K562 (cell line): ENCODE data around the gene TMEM147. TPM values are rescaled to one million over a fixed set of nuclear protein-coding genes. Genes with fewer than 3 reads are reported as not detected.

Experiments
- ATAC-seq: fragments of 200-7000 bp; cut with Tn5 transposase; 3 replicates; pipeline ENCODE4 v1.9.1; 2020; ENCODE audit warnings: moderate library complexity
- BruUV-seq: library from RNA; stranded (reverse); fragments of 400-500 nt; replicated peaks from 2 replicates; lab custom pipeline; 2021; lab: Mats Ljungman, UMichigan
- CTCF ChIA-PET: fragments of 300-600 bp; formaldehyde crosslinking; extraction: SDS; loops from one replicate; lab custom pipeline; 2021; ENCODE audit warnings: low intra/inter-chr PET ratio; lab: Yijun Ruan, JAX
- POLR2A ChIA-PET: fragments of 300-600, 350-650 bp; sonication (Branson Sonifier 250); formaldehyde crosslinking; extraction: SDS; loops from one replicate; lab custom pipeline; 2021; ENCODE audit warnings: antibody characterized with exemption, inconsistent platforms; lab: Yijun Ruan, JAX
- DNase-seq, 4 experiments: peaks; one replicate each; pipeline versions ENCODE4 v3.0.0 to v3.0.0-alpha.2; 2011 to 2018; ENCODE audit warnings: low spot score in 3 of 4, mixed read lengths in 3 of 4; ENCODE audit errors: extremely low read depth in 1 of 4
- FAIRE-seq: peaks from 2 replicates; lab custom pipeline; 2011; peaks lifted over from hg19 to GRCh38; lab: Jason Lieb, UNC
- H2AFZ ChIP-seq: 2 replicates; pipeline ENCODE4 v1.6.0; 2011; ENCODE audit warnings: low read depth, low read length, control low read depth, inconsistent platforms
- H3K27ac ChIP-seq: fragments of 200-600 bp; 3 replicates; pipeline ENCODE4 v1.8.0; 2011; ENCODE audit warnings: low read depth, mild to moderate bottlenecking, control low read depth, inconsistent platforms, low read length, moderate library complexity, mixed read lengths; ENCODE audit errors: extremely low read depth
- H3K27me3 ChIP-seq, 2 experiments: fragments of 300-600 bp in 1 of 2; 2 replicates in 1 of 2; 3 replicates in 1 of 2; pipeline versions ENCODE4 v1.6.0 to v1.8.0; 2011; ENCODE audit warnings: inconsistent platforms in 2 of 2, low read length in 2 of 2, mild to moderate bottlenecking in 1 of 2, mixed read lengths in 1 of 2, moderate library complexity in 1 of 2; ENCODE audit not compliant: control insufficient read depth in 2 of 2, insufficient read depth in 2 of 2
- H3K36me3 ChIP-seq: fragments of 300-600 bp; 3 replicates; pipeline ENCODE4 v1.8.0; 2011; ENCODE audit warnings: mild to moderate bottlenecking, low read length, inconsistent platforms; ENCODE audit not compliant: control insufficient read depth, insufficient read depth
- H3K4me1 ChIP-seq, 2 experiments: fragments of 200-600 bp in 1 of 2; replicated peaks in 1 of 2; 2 replicates in 1 of 2; 3 replicates in 1 of 2; pipeline versions ENCODE4 v1.5.1 to v1.8.0; 2011; ENCODE audit warnings: inconsistent platforms in 2 of 2, low read length in 2 of 2, mild to moderate bottlenecking in 1 of 2, mixed read lengths in 1 of 2, moderate library complexity in 1 of 2; ENCODE audit not compliant: control insufficient read depth in 2 of 2, insufficient read depth in 2 of 2
- H3K4me2 ChIP-seq: 2 replicates; pipeline ENCODE4 v1.6.1; 2011; ENCODE audit warnings: low read length, control low read depth, inconsistent platforms, mixed read lengths; ENCODE audit not compliant: insufficient read depth
- H3K4me3 ChIP-seq: fragments of 200-600 bp; sonication (generic), shearing (Covaris generic); 2 replicates; pipeline ENCODE4 v1.5.1; 2016; ENCODE audit warnings: control low read depth, inconsistent platforms
- H3K79me2 ChIP-seq: fragments of 200-600 bp; 3 replicates; pipeline ENCODE4 v1.8.0; 2011; ENCODE audit warnings: low read length, inconsistent platforms; ENCODE audit not compliant: control insufficient read depth, insufficient read depth
- H3K9ac ChIP-seq, 2 experiments: 2 replicates each; pipeline versions ENCODE4 v1.6.0 to v1.6.1; 2011; ENCODE audit warnings: low read depth in 2 of 2, low read length in 2 of 2, control low read depth in 1 of 2, inconsistent platforms in 1 of 2, mild to moderate bottlenecking in 1 of 2, mixed read lengths in 1 of 2; ENCODE audit not compliant: insufficient read depth in 1 of 2
- H3K9me1 ChIP-seq: one replicate; pipeline ENCODE4 v1.6.0; 2011; ENCODE audit warnings: inconsistent platforms, mild to moderate bottlenecking, low read length, moderate library complexity; ENCODE audit not compliant: control insufficient read depth, insufficient read depth
- H3K9me3 ChIP-seq: replicated peaks from 2 replicates; pipeline ENCODE4 v1.5.1; 2011; ENCODE audit warnings: low read depth, low read length, inconsistent platforms; ENCODE audit not compliant: control insufficient read depth, insufficient read depth
- H4K20me1 ChIP-seq: replicated peaks from 2 replicates; pipeline ENCODE4 v1.6.1; 2011; ENCODE audit warnings: low read length, inconsistent platforms, mixed read lengths; ENCODE audit not compliant: control insufficient read depth, insufficient read depth
- DIDO1 ChIP-seq: fragments of 450-650 bp; IDR thresholded peaks from 2 replicates; pipeline ENCODE4 v1.6.1; 2016; ENCODE audit warnings: low read depth, missing biosample characterization, missing genetic modification characterization
- ELK3 ChIP-seq: fragments of 450-650 bp; formaldehyde crosslinking; IDR thresholded peaks from 2 replicates; pipeline ENCODE4 v1.4.0; 2020; ENCODE audit warnings: mild to moderate bottlenecking
- HDAC8 ChIP-seq: fragments of 450-650 bp; IDR thresholded peaks from 2 replicates; pipeline ENCODE4 v1.6.1; 2016; ENCODE audit warnings: mild to moderate bottlenecking, missing genetic modification characterization, moderate library complexity, missing compliant biosample characterization
- HIVEP1 ChIP-seq: fragments of 250-450 bp; sonication (Bioruptor Pico); IDR thresholded peaks from 2 replicates; pipeline ENCODE4 v1.4.0; 2020; ENCODE audit warnings: mild to moderate bottlenecking
- HMG20B ChIP-seq: fragments of 250-450 bp; sonication (Bioruptor Pico); IDR thresholded peaks from 2 replicates; pipeline ENCODE4 v1.5.0; 2021; ENCODE audit warnings: mild to moderate bottlenecking
- JUN ChIP-seq, 2 experiments: sonication (generic) in 1 of 2; formaldehyde crosslinking in 1 of 2; IDR thresholded peaks; 2 replicates each; pipeline versions ENCODE4 v1.6.1 to v1.8.0; 2012 to 2022; ENCODE audit warnings: borderline replicate concordance in 2 of 2, mild to moderate bottlenecking in 2 of 2, improper control_type of control experiment in 1 of 2, low read depth in 1 of 2, low read length in 1 of 2, missing genetic modification reagents in 1 of 2
- MAFG ChIP-seq: fragments of 450-650 bp; conservative IDR thresholded peaks from 2 replicates; pipeline ENCODE4 v1.6.1; 2016; ENCODE audit warnings: missing genetic modification characterization, missing compliant biosample characterization
- MTA2 ChIP-seq: fragments of 450-650 bp; IDR thresholded peaks from 2 replicates; pipeline ENCODE4 v1.6.1; 2016; ENCODE audit warnings: low read depth
- PHF8 ChIP-seq: fragments of 200-600 bp; sonication (generic); IDR thresholded peaks from 2 replicates; pipeline ENCODE4 v1.6.1; 2012; ENCODE audit warnings: mixed run types, mild to moderate bottlenecking, inconsistent platforms, low read length, moderate library complexity, borderline replicate concordance
- POLR2A ChIP-seq: fragments of 450-650 bp; conservative IDR thresholded peaks from 2 replicates; pipeline ENCODE4 v1.6.1; 2016
- POLR2G ChIP-seq: fragments of 200-400 bp; formaldehyde crosslinking; IDR thresholded peaks from 2 replicates; pipeline ENCODE4 v1.6.1; 2017; ENCODE audit warnings: low read depth, mild to moderate bottlenecking, antibody characterized with exemption, low read length, moderate library complexity
- RBFOX2 ChIP-seq: fragments of 200-400 bp; formaldehyde crosslinking; IDR thresholded peaks from 2 replicates; pipeline ENCODE4 v1.6.1; 2017; ENCODE audit warnings: low read depth, mild to moderate bottlenecking, low read length, moderate library complexity
- RFX5 ChIP-seq: IDR thresholded peaks from 2 replicates; pipeline ENCODE4 v1.6.1; 2011; ENCODE audit warnings: low read depth, mild to moderate bottlenecking, improper control_type of control experiment, low read length
- SRF ChIP-seq, 2 experiments: fragments of 250-450, 450-650 bp in 1 of 2; sonication (Bioruptor Pico) in 1 of 2; sonication (generic) in 1 of 2; formaldehyde crosslinking; IDR thresholded peaks; 2 replicates each; pipeline versions ENCODE4 v1.5.0 to v1.5.1; 2020 to 2022; ENCODE audit warnings: mild to moderate bottlenecking in 1 of 2, missing genetic modification reagents in 1 of 2
- ZNF507 ChIP-seq: conservative IDR thresholded peaks from 2 replicates; pipeline ENCODE4 v1.6.1; 2017; ENCODE audit warnings: missing genetic modification characterization, missing compliant biosample characterization
- ZNF57 ChIP-seq: fragments of 450-650 bp; formaldehyde crosslinking; IDR thresholded peaks from 2 replicates; pipeline ENCODE4 v1.4.0; 2020; ENCODE audit warnings: mild to moderate bottlenecking, moderate library complexity
- WGBS: fragments of 100-300 bp; shearing (Covaris generic); methylation state at CpG from one replicate; pipeline ENCODE4 v1.1.6; 2016; ENCODE audit warnings: low coverage, mixed read lengths; ENCODE audit not compliant: insufficient coverage; ENCODE audit errors: missing lambda C conversion rate; 5-methylcytosine and 5-hydroxymethylcytosine counted together
- in situ Hi-C: fragments of 300-500 bp; cut with MboI; formaldehyde crosslinking; loops from 4 replicates; pipeline ENCODE4 v1.15.0; 2018; ENCODE audit warnings: inconsistent platforms, mixed read lengths
- intact Hi-C: fragments of 100-400 bp; cut with micrococcal nuclease; formaldehyde crosslinking; loops from 2 replicates; pipeline ENCODE4 v1.14.2; 2022
- polyA plus RNA-seq, 8 experiments: library from polyadenylated mRNA; depleted of rRNA in 4 of 8; stranded (reverse) in 5 of 8; unstranded in 3 of 8; fragments of >200 nt; fragmentation: Nextera tagmentation in 2 of 8; fragmentation: Illumina TruSeq in 1 of 8; extraction: Ambion mirVana in 2 of 8; extraction: Trizol in 1 of 8; gene quantifications; 2 replicates each; pipeline versions ENCODE4 v1.2.1 to v1.2.3, GENCODE V29; 2011 to 2014; ENCODE audit warnings: inconsistent platforms in 1 of 8, missing spikeins in 1 of 8
- total RNA-seq, 7 experiments: library from RNA; depleted of rRNA in 6 of 7; stranded (reverse); fragments of >200 nt in 6 of 7; fragmentation: Illumina TruSeq in 2 of 7; extraction: Trizol in 2 of 7; gene quantifications; 2 replicates each; pipeline versions ENCODE4 v1.2.1 to v1.2.3, GENCODE V29; 2011 to 2021; ENCODE audit warnings: low replicate concordance in 1 of 7

The TMEM147 gene
- total and polyA plus RNA-seq, 9 of the 15 experiments (the other 6 are each of a cell fraction or from before 2014, with no cell fraction given), result 73.8 to 194 (median 142) TPM

GRCh38 chr19:35539850-35540249, 5.6 kb upstream of the TMEM147 start:
- Histone ChIP-seq H3K4me2 (no peak overlapping the region), H3K4me3 (no peak overlapping the region), H2AFZ (no peak overlapping the region), H3K4me1 (peaks cover 6 to 9% of the 10 kb centered on the region in 2 experiments; a peak in 4 of 5 replicates), H3K36me3 (peaks cover 27% of the 10 kb centered on the region; the same call in 2 of the 3 replicates), H3K79me2 (peaks cover 16% of the 10 kb centered on the region), H4K20me1 (no peaks in the 10 kb centered on the region), H3K9me1 (peaks cover 7% of the 10 kb centered on the region), H3K27ac (no peak overlapping the region), H3K9ac (no peak overlapping the region), H3K9me3 (no peaks in the 10 kb centered on the region), H3K27me3 (peaks cover 0 to 9% of the 10 kb centered on the region in 2 experiments; a peak in 2 of 5 replicates)
- TF ChIP-seq POLR2A, result peak; percentile 41; the same call in 1 of the 2 replicates
- TF ChIP-seq RBFOX2, result 0 out of 2 replicates have a peak, but pooled peaks have one; percentile 17
- TF ChIP-seq ZNF57 (CRISPR knock-in tag), result no peak
- TF ChIP-seq ZNF507 (tag), result no peak
- TF ChIP-seq POLR2G, result 0 out of 2 replicates have a peak, but pooled peaks have one; percentile 12
- no peak for ATAC-seq
- BruUV-seq, result no TSS peak
- in situ Hi-C loops (no loop called here), intact Hi-C loops (no loop called here)
- DNase-seq, result no peak
- POLR2A ChIA-PET, result no interaction called here
- WGBS, result 74% methylated on average over 12 of the region's 12 CpGs
- CTCF ChIA-PET, result no interaction called here
- no peak for FAIRE-seq

GRCh38 chr19:35540356-35540927, 5.0 kb upstream of the TMEM147 start:
- Histone ChIP-seq H3K27ac (no peak overlapping the region), H3K4me2 (no peak overlapping the region), H3K79me2 (peaks cover 21% of the 10 kb centered on the region), H2AFZ (no peak overlapping the region), H3K9me1 (peaks cover 7% of the 10 kb centered on the region), H3K36me3 (peaks cover 27% of the 10 kb centered on the region; the same call in 2 of the 3 replicates), H3K4me3 (no peak overlapping the region), H4K20me1 (no peaks in the 10 kb centered on the region), H3K27me3 (peaks cover 0 to 4% of the 10 kb centered on the region in 2 experiments; a peak in 2 of 5 replicates), H3K9me3 (no peaks in the 10 kb centered on the region), H3K4me1 (peaks cover 6 to 14% of the 10 kb centered on the region in 2 experiments; a peak in 4 of 5 replicates), H3K9ac (no peak overlapping the region)
- in situ Hi-C loops, result no loop called here
- POLR2A ChIA-PET, result interaction anchor here (0.6 kb wide), 1 partner anchor 211 kb away, joined by 3 read pairs; no protein-coding TSS in a partner anchor
- CTCF ChIA-PET, result no interaction called here
- FAIRE-seq (no peak), DNase-seq (no peak), ATAC-seq (no peak)
- 69% methylated on average over 6 of the region's 7 CpGs for WGBS
- BruUV-seq, result no TSS peak
- intact Hi-C loops, result no loop called here
- TF ChIP-seq MAFG (tag) (no peak), RFX5 (no peak), ELK3 (CRISPR knock-in tag) (no peak), SRF (CRISPR knock-in tag; IDR thresholded peaks at IDR 0.05) (no peak), DIDO1 (tag) (no peak), MTA2 (no peak), HMG20B (no peak), HIVEP1 (no peak), JUN (IDR thresholded peaks at IDR 0.05; ENCODE audit: borderline replicate concordance, low read depth, low read length) (no peak), JUN (CRISPR knock-in tag; IDR thresholded peaks at IDR 0.05; ENCODE audit: borderline replicate concordance) (no peak), HDAC8 (tag) (no peak), PHF8 (no peak)
